Esophagus muscularis mucosa (tissue), 4 donors: Measurements from ENCODE around the gene UBE2G2. TPM values are rescaled to one million over a fixed set of nuclear protein-coding genes. Genes with fewer than 3 reads are reported as not detected.

Experiments
- DNase-seq: peaks from one replicate; pipeline ENCODE4 v3.0.0-alpha.2; 2017; ENCODE audit errors: extremely low spot score
- H3K27ac ChIP-seq, 4 donors: fragments of 200-600 bp; sonication (generic); replicated peaks in 1 of 4; 1 replicate in 3 of 4; 2 replicates in 1 of 4; pipeline ENCODE4 v1.5.1; 2016 to 2019; ENCODE audit warnings: mild to moderate bottlenecking in 1 of 4
- H3K27me3 ChIP-seq, 4 donors: fragments of 200-600 bp; sonication (generic); one replicate each; pipeline versions ENCODE4 v1.5.1 to v1.6.0; 2016 to 2019
- H3K36me3 ChIP-seq, 4 donors: fragments of 200-600 bp; sonication (generic); one replicate each; pipeline ENCODE4 v1.5.1; 2016 to 2019
- H3K4me1 ChIP-seq, 4 donors: fragments of 200-600 bp; sonication (generic); one replicate each; pipeline ENCODE4 v1.5.1; 2016 to 2019
- H3K4me3 ChIP-seq, 4 donors: fragments of 200-600 bp; sonication (generic); 1 replicate in 2 of 4; 2 replicates in 2 of 4; pipeline ENCODE4 v1.5.1; 2016 to 2019; ENCODE audit warnings: mild to moderate bottlenecking in 4 of 4, moderate library complexity in 1 of 4
- H3K9me3 ChIP-seq, 4 donors: fragments of 200-600 bp; sonication (generic); 1 replicate in 3 of 4; 2 replicates in 1 of 4; pipeline ENCODE4 v1.5.1; 2016 to 2019
- EP300 ChIP-seq: sonication (generic); formaldehyde crosslinking; IDR thresholded peaks from one replicate; pipeline ENCODE4 v1.6.1; 2017; ENCODE audit warnings: antibody characterized with exemption
- POLR2A ChIP-seq: fragments of 450-650 bp; IDR thresholded peaks from one replicate; pipeline ENCODE4 v1.6.1; 2017; ENCODE audit warnings: antibody characterized with exemption, moderate library complexity, mild to moderate bottlenecking, low read depth
- POLR2AphosphoS5 ChIP-seq, 2 donors: sonication (generic); formaldehyde crosslinking; IDR thresholded peaks; one replicate each; pipeline ENCODE4 v1.6.1; 2017; ENCODE audit warnings: antibody characterized with exemption in 2 of 2
- WGBS: methylation state at CpG from one replicate; pipeline ENCODE4 v1.1.5; 2018; 5-methylcytosine and 5-hydroxymethylcytosine counted together
- intact Hi-C: fragments of 100-400 bp; cut with DNase I; formaldehyde crosslinking; loops from one replicate; pipeline ENCODE4 v1.15.1; 2023
- total RNA-seq, 4 donors: library from RNA; depleted of rRNA; stranded (reverse); fragments of >200 nt; gene quantifications; one replicate each; pipeline versions ENCODE4 v1.1.0 to v1.2.1, GENCODE V29; 2016
- TF ChIP-seq, protein P1 (sequence below), 3 experiments: fragments of 200-600 bp in 2 of 3; fragments of 450-650 bp in 1 of 3; sonication (generic) in 2 of 3; IDR thresholded peaks; one replicate each; pipeline ENCODE4 v1.5.1; 2017 to 2019; ENCODE audit warnings: antibody characterized with exemption in 3 of 3, mild to moderate bottlenecking in 2 of 3, moderate library complexity in 1 of 3

The UBE2G2 gene
- total RNA-seq, 4 donors from 2014 or later = 74.4 to 174 (median 81.7) TPM

DNA sequence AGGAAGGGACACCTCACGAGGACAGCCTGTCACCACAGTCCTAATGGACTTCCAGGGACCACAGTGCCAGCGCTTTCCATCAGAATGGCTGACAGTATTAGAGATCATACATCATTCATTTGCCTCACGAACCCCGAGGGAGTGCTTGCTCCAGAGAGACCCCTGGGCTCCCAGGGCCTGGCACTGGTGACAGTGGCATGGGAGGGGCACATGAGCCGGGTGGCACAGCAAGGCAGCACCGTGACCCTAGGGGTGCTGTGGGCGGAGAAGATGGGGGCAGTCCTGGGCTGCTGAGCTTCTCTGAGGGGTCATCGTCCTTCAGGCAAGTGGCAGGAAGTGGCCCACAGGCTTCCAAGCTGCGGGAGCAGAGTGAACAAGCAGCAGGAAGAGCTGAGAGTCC, 73.9 kb downstream of the UBE2G2 start:
- WGBS = 74% methylated on average over 7 of the region's 9 CpGs

DNA sequence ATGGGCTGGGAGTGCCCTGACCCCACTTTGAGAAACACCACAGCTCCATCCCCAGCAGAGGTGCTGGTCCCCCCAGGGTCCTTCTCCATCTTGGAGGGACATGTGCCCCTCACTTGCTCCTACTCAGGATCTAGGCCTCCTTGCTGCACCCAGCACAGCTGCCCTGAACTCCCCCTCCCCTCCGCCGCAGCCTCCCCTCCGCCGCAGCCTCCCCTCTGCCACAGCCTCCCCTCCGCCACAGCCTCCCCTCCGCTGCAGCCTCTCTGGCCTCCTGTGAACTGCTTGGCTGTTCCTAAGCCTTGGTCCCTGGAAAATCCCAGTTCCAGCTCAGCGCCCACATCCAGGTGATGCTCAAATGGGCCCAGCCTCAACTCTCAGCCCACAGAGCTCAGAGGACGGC, 74.3 kb downstream of the UBE2G2 start:
- TF ChIP-seq EP300 (no peak), POLR2A (no peak)
- TF ChIP-seq, protein P1, sequence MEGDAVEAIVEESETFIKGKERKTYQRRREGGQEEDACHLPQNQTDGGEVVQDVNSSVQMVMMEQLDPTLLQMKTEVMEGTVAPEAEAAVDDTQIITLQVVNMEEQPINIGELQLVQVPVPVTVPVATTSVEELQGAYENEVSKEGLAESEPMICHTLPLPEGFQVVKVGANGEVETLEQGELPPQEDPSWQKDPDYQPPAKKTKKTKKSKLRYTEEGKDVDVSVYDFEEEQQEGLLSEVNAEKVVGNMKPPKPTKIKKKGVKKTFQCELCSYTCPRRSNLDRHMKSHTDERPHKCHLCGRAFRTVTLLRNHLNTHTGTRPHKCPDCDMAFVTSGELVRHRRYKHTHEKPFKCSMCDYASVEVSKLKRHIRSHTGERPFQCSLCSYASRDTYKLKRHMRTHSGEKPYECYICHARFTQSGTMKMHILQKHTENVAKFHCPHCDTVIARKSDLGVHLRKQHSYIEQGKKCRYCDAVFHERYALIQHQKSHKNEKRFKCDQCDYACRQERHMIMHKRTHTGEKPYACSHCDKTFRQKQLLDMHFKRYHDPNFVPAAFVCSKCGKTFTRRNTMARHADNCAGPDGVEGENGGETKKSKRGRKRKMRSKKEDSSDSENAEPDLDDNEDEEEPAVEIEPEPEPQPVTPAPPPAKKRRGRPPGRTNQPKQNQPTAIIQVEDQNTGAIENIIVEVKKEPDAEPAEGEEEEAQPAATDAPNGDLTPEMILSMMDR (IDR thresholded peaks at IDR 0.05) = no peak
- no peaks in the 10 kb centered on the region for H3K36me3 ChIP-seq
- H3K4me1 ChIP-seq = peaks cover 0 to 11% (median 8%) of the 10 kb centered on the region in 4 donors
- peaks cover 0 to 75% (median 16%) of the 10 kb centered on the region in 4 donors for H3K27me3 ChIP-seq
- H3K4me3 ChIP-seq = no peak overlapping the region
- no peak for DNase-seq
- no peaks in the 10 kb centered on the region for H3K9me3 ChIP-seq
- 95% methylated on average over 7 of the region's 8 CpGs for WGBS
- no peak overlapping the region for H3K27ac ChIP-seq
- intact Hi-C loops = no loop called here

More for the DNA sequence above, 73.9 kb downstream of the UBE2G2 start:
- TF ChIP-seq, protein P1 (IDR thresholded peaks at IDR 0.05) = no peak
- TF ChIP-seq EP300 (no peak), POLR2A (no peak), POLR2AphosphoS5 (IDR thresholded peaks at IDR 0.05) (no peak)
- Histone ChIP-seq H3K4me1 (peaks cover 0 to 11% (median 8%) of the 10 kb centered on the region in 4 donors), H3K36me3 (no peaks in the 10 kb centered on the region), H3K27me3 (peaks cover 0 to 71% (median 16%) of the 10 kb centered on the region in 4 donors), H3K4me3 (no peak overlapping the region), H3K27ac (no peak overlapping the region), H3K9me3 (no peaks in the 10 kb centered on the region)
- no peak for DNase-seq
- intact Hi-C loops = no loop called here

DNA sequence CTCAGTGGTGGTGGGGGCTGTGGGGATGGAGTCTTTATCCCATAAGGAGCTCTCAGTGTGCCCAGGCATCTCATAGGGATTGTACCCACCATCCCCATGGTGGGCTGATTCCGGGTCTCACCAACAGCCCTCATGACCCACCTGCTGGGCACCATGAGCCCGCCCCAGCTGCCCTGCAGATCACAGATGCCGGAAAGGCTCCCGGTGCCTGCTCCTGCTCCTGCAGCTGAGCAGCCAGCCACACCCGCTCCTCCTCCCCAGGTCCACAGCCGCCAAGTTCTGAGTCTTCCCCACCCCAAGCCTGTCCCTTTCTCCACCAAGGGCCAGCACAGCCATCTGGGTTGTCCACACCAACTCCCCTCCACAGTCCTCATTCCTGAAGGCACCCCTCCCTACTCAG, 74.8 kb downstream of the UBE2G2 start:
- TF ChIP-seq POLR2AphosphoS5 (IDR thresholded peaks at IDR 0.05) (no peak), POLR2A (no peak), EP300 (no peak)
- TF ChIP-seq, protein P1 (IDR thresholded peaks at IDR 0.05) = no peak
- no peak overlapping the region for H3K27ac ChIP-seq
- H3K27me3 ChIP-seq = peaks cover 0 to 78% (median 16%) of the 10 kb centered on the region in 4 donors
- DNase-seq = no peak
- no peak overlapping the region for H3K4me3 ChIP-seq
- H3K4me1 ChIP-seq = peaks cover 0 to 11% (median 8%) of the 10 kb centered on the region in 4 donors
- H3K9me3 ChIP-seq = no peaks in the 10 kb centered on the region
- 94% methylated on average over 5 of the region's 6 CpGs for WGBS
- no peaks in the 10 kb centered on the region for H3K36me3 ChIP-seq
- intact Hi-C loops = no loop called here

DNA sequence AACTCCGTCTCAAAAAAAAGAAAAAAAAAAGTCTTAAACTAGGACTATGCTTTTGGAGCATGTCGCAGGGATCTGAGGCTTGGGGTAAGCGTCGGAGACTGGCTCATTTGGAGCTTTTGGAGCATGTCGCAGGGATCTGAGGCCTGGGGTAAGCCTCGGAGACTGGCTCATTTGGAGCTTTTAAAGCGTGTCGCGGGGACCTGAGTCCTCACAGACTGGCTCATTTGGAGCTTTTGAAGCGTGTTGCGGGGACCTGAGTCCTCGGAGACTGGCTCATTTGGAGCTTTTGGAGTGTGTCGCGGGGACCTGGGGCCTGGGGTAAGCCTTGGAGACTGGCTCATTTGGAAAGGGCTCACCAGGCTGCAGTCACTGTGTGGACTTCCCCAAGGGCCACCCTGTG, 76.7 kb downstream of the UBE2G2 start:
- Histone ChIP-seq H3K27me3 (peaks cover 0 to 86% (median 16%) of the 10 kb centered on the region in 4 donors), H3K4me1 (peaks cover 0 to 11% (median 8%) of the 10 kb centered on the region in 4 donors), H3K36me3 (no peaks in the 10 kb centered on the region), H3K9me3 (no peaks in the 10 kb centered on the region), H3K4me3 (no peak overlapping the region), H3K27ac (no peak overlapping the region)
- WGBS = 86% methylated on average over 11 of the region's 14 CpGs
- intact Hi-C loops = no loop called here
- no peak for DNase-seq
- no peak for TF ChIP-seq POLR2AphosphoS5 (IDR thresholded peaks at IDR 0.05)
- TF ChIP-seq POLR2A = no peak
- TF ChIP-seq EP300 = no peak
- TF ChIP-seq, protein P1 (IDR thresholded peaks at IDR 0.05) = no peak

DNA sequence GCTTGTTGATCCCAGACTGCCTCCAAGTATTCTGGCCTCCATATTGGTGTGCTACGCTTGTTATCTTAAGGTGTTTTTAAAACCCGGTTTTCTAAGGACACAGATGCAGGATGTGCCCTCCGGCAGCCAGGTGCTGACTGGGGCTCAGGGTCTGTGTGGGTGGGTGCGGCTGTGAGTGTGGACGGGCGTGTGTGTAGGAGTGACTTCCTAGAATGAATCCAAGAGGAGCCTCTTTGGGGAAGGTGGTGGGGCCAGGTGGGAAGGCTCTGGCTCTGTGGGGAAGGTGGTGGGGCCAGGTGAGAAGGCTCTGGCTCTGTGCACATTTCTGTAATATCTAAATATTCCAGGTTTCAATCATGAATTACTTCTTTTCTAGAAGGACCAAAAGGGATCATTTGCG, 77.4 kb downstream of the UBE2G2 start:
- DNase-seq = no peak
- Histone ChIP-seq H3K4me1 (peaks cover 0 to 11% (median 8%) of the 10 kb centered on the region in 4 donors), H3K27ac (no peak overlapping the region), H3K9me3 (no peaks in the 10 kb centered on the region), H3K27me3 (peaks cover 0 to 81% (median 16%) of the 10 kb centered on the region in 4 donors), H3K4me3 (no peak overlapping the region), H3K36me3 (no peaks in the 10 kb centered on the region)
- no peak for TF ChIP-seq EP300
- WGBS = 91% methylated on average over 7 of the region's 7 CpGs
- intact Hi-C loops = no loop called here
